ENCODE measurements around the gene RRP36. TPM values are rescaled to one million over a fixed set of nuclear protein-coding genes. Genes with fewer than 3 reads are reported as not detected.

The RRP36 gene
- total RNA-seq, 1 donor from 2014 or later: 89.1 TPM

DNA sequence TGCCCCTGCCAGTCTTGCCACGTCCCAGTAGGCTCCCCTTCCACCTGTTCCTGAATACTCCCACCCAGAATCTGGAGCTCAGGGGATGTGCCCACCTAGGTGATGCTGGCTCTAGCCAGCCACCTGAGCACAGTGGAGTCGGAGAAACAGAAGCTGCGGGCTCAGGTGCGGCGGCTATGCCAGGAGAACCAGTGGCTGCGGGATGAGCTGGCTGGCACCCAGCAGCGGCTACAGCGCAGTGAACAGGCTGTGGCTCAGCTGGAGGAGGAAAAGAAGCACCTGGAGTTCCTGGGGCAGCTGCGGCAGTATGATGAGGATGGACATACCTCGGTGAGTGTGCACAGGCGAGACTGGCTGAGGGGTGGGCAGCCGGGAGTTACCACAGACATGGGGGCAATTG lies 41.4 kb downstream of the RRP36 start:
- no peaks in the 10 kb centered on the region for H3K9me3 Mint-ChIP-seq
- H3K27me3 Mint-ChIP-seq (ENCODE audit: low read depth): no peaks in the 10 kb centered on the region
- TF ChIP-seq, protein P1, sequence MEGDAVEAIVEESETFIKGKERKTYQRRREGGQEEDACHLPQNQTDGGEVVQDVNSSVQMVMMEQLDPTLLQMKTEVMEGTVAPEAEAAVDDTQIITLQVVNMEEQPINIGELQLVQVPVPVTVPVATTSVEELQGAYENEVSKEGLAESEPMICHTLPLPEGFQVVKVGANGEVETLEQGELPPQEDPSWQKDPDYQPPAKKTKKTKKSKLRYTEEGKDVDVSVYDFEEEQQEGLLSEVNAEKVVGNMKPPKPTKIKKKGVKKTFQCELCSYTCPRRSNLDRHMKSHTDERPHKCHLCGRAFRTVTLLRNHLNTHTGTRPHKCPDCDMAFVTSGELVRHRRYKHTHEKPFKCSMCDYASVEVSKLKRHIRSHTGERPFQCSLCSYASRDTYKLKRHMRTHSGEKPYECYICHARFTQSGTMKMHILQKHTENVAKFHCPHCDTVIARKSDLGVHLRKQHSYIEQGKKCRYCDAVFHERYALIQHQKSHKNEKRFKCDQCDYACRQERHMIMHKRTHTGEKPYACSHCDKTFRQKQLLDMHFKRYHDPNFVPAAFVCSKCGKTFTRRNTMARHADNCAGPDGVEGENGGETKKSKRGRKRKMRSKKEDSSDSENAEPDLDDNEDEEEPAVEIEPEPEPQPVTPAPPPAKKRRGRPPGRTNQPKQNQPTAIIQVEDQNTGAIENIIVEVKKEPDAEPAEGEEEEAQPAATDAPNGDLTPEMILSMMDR (conservative IDR thresholded peaks at IDR 0.05): no peak
- no peak overlapping the region for H3K4me3 Mint-ChIP-seq
- peaks cover 28% of the 10 kb centered on the region for H3K4me1 Mint-ChIP-seq
- H3K36me3 Mint-ChIP-seq (ENCODE audit: low read depth): no peaks in the 10 kb centered on the region
- H3K27ac Mint-ChIP-seq (ENCODE audit: unreplicated experiment): no peak overlapping the region
- DNase-seq (ENCODE audit: low read depth, low spot score): no peak

DNA sequence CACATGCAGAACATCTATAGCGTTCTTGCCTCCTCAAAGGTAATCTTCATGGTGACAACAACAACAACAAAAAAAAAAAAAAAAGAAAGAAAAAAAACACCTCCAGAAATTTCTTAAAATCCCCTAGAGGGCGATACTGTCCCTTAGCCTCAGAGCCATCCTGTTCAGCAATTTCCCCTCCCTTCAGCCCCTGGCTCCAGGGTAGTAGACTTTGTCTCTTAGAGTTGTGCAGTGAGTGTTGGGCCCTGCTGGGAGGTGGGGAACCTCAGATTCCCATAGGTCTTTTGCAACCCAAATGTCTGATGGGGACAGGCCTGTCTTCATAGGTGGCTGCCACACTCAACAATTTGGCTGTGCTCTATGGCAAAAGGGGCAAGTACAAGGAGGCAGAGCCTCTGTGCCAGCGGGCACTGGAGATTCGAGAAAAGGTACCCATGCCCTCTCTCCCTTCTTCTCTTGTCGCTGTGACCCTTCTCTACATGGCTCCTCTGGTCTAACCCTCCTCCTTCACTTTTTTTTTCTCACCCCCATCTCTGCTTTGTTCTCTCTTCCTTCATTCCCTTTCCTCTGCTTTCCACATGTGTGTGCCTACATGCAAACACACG lies 48.7 kb downstream of the RRP36 start:
- Mint-ChIP-seq H3K4me1 (peaks cover 6% of the 10 kb centered on the region), H3K27ac (ENCODE audit: unreplicated experiment) (peak overlapping the region; percentile 35), H3K36me3 (ENCODE audit: low read depth) (no peaks in the 10 kb centered on the region), H3K27me3 (ENCODE audit: low read depth) (no peaks in the 10 kb centered on the region), H3K4me3 (peak overlapping the region; percentile 64), H3K9me3 (no peaks in the 10 kb centered on the region)
- TF ChIP-seq, protein P1 (conservative IDR thresholded peaks at IDR 0.05): peak; percentile 80
- no peak for DNase-seq (ENCODE audit: low read depth, low spot score)

DNA sequence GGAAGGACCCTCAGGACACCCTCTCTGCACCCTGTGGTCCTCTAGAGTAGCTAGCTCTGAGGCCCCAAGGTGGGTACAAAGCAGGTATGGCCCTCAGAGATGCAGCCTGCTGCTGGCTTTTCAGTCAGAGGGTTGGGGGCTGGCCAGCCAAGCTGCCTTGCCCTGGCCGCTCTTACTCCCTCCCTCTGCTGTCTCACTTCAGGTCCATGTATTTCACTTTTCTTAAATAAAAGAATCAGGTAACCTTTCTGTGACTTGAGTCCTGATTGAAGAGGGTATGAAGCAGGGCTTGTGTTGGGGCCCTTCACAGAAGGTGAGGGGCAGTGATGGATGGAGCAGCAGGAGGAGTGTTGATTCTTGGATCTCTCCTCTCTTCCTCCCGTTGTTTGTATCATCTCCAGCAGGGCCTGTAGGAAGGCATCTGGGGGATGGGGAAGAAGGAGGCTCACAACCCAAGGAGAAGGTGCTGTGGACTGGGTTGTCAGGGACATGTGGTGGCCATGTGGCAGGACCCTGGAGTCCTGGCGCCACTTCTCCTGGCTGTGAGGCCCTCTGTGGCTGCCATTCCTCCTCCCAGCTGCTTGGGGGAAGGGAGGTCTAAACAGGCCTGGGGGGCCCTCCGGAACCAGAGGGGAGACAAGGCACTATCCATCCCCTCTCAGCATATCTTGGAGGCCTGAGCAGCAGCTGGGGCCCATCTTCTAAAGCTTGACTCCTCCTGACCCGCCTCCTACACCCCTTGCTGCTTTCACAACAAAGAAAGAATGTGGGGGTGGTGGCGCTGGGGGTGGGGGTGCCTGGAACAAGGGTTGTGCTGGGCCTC lies 53.6 kb downstream of the RRP36 start:
- DNase-seq (ENCODE audit: low read depth, low spot score): no peak
- TF ChIP-seq, protein P1 (conservative IDR thresholded peaks at IDR 0.05): no peak
- H3K9me3 Mint-ChIP-seq: no peaks in the 10 kb centered on the region
- H3K27ac Mint-ChIP-seq (ENCODE audit: unreplicated experiment): no peak overlapping the region
- no peaks in the 10 kb centered on the region for H3K36me3 Mint-ChIP-seq (ENCODE audit: low read depth)
- peak overlapping the region; percentile 74 for H3K4me3 Mint-ChIP-seq
- H3K27me3 Mint-ChIP-seq (ENCODE audit: low read depth): no peaks in the 10 kb centered on the region
- H3K4me1 Mint-ChIP-seq: peaks cover 28% of the 10 kb centered on the region

DNA sequence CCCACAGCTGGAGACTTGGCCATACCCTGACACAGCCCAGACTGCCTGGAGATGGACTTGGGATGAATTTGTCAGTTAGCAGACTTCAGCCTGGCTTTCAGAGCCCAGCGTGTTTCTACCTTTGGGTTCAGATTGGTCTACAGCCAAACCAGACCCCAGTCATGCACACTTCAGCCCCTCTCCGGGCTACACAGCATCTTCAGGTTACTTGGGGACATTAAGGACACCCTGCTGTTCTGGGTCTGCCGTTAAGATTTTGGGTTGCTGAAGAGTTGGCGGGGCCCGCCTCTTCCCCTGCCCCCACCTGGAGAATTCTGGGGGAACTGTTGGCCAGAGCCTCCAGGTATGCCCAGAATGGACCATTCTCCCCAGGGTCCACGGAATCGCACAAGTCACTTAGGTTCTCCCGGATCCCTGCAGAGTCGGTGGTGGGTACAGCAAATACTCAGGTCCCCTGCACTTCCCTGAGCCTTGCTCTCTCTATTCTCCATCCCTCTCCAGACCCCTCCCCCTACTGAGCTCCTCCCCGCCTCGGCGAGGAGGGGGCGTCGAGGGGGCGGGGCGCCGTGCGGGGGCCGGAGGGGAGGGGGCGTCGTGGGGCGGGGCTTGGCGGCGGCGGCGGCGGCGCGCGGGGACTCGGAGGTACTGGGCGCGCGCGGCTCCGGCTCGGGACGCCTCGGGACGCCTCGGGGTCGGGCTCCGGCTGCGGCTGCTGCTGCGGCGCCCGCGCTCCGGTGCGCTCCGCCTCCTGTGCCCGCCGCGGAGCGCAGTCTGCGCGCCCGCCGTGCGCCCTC lies 54.4 kb downstream of the RRP36 start, which contains the start of gene PTK7:
Gene PTK7 (plus strand): TSS at position 645 of the 794 bp plus-strand sequence. CDS start 175 bp downstream, outside the sequence.
- no peaks in the 10 kb centered on the region for H3K9me3 Mint-ChIP-seq
- TF ChIP-seq, protein P1 (conservative IDR thresholded peaks at IDR 0.05): no peak
- no peaks in the 10 kb centered on the region for H3K27me3 Mint-ChIP-seq (ENCODE audit: low read depth)
- H3K4me1 Mint-ChIP-seq: peaks cover 26% of the 10 kb centered on the region
- peak within 1 kb of the TSS; percentile 94 for H3K4me3 Mint-ChIP-seq
- peak; percentile 82 for DNase-seq (ENCODE audit: low read depth, low spot score)
- no peaks in the 10 kb centered on the region for H3K36me3 Mint-ChIP-seq (ENCODE audit: low read depth)
- peak within 1 kb of the TSS; percentile 91 for H3K27ac Mint-ChIP-seq (ENCODE audit: unreplicated experiment)
